Omental fat pad (tissue), 4 donors: ENCODE data around the gene ZNF664. TPM values are rescaled to one million over a fixed set of nuclear protein-coding genes. Genes with fewer than 3 reads are reported as not detected.

Source experiments
- ATAC-seq: fragments of 150-250 bp; one replicate; pipeline ENCODE4 v1.9.1; 2016; ENCODE audit warnings: mild to moderate bottlenecking, moderate library complexity; ENCODE audit not compliant: low FRiP score
- DNase-seq: peaks from one replicate; pipeline ENCODE4 v3.0.0-alpha.2; 2019; ENCODE audit warnings: low spot score
- CTCF ChIP-seq, 3 donors: fragments of 450-650 bp; IDR thresholded peaks; one replicate each; pipeline ENCODE4 v1.5.1; 2016 to 2017; ENCODE audit warnings: antibody characterized with exemption in 3 of 3, mild to moderate bottlenecking in 3 of 3, moderate library complexity in 2 of 3
- total RNA-seq, 4 donors: library from RNA; depleted of rRNA; stranded (reverse); fragments of >200 nt; gene quantifications; one replicate each; pipeline ENCODE4 v1.1.0, GENCODE V29; 2016

ZNF664 gene
- total RNA-seq, 4 donors from 2014 or later: 61.8 to 96.0 (median 71.5) TPM

- DNase-seq: no peak
- no peak for ATAC-seq
- no peak for TF ChIP-seq CTCF (IDR thresholded peaks at IDR 0.05)
These were observed 46.1 kb downstream of the ZNF664 start for GRCh38 chr12:124019115-124019514.

DNA sequence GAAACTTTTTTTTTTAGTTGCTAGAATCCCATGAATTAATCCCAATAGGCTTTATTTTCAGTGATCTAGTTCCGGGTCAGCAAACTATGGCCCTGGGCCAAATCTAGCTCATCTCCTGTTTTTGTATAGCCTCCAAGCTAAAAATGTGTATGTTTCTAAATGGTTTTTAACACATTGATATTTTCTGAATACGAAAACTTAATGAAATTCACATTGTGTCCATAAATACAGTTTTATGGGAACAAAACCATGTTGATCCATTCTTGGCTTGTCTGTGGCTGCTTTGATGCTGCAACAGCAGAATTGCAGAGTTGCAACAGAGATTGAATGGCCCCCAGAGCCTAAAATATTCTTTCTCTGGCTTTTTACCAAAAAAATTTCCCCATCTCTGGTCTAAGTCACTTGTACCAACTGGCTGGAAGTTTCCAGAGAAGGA lies 47.5 kb downstream of the ZNF664 start:
- ATAC-seq: peak; percentile 31
- DNase-seq: no peak
- no peak for TF ChIP-seq CTCF (IDR thresholded peaks at IDR 0.05)

GRCh38 chr12:124021007-124021406 lies 48.0 kb downstream of the ZNF664 start:
- no peak for TF ChIP-seq CTCF (IDR thresholded peaks at IDR 0.05)
- DNase-seq (no peak), ATAC-seq (peak; percentile 26)

DNA sequence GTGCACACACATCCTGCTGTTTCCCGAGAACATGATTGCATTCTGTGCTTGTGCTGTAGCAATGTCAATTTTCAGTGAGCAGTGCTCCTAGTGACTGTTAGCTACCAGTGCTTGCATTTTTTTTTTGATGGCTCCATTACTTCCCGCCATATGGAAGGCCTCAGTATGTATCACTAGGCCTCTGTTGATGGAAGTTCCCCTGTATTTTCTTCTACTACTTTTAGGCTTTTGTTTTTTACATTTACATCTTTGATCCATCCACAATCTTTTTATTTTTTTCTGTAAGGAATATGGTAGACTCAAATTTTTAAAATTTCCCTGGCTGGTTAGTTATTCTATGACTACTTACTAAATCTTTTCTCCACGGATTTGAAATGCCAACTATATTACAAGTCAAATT lies 49.1 kb downstream of the ZNF664 start:
- no peak for DNase-seq
- no peak for TF ChIP-seq CTCF (IDR thresholded peaks at IDR 0.05)
- no peak for ATAC-seq

GRCh38 chr12:124024263-124024678 lies 51.3 kb downstream of the ZNF664 start:
- DNase-seq (no peak), ATAC-seq (no peak)
- TF ChIP-seq CTCF (IDR thresholded peaks at IDR 0.05): no peak

- DNase-seq: no peak
- ATAC-seq: no peak
- no peak for TF ChIP-seq CTCF (IDR thresholded peaks at IDR 0.05)
These were observed 51.8 kb downstream of the ZNF664 start for GRCh38 chr12:124024776-124025175.

- ATAC-seq (no peak), DNase-seq (no peak)
- no peak for TF ChIP-seq CTCF (IDR thresholded peaks at IDR 0.05)
These were observed 52.6 kb downstream of the ZNF664 start for GRCh38 chr12:124025661-124026060.
